Activated CD4-positive, CD25-positive, alpha-beta regulatory T cell treated with anti-CD3 and anti-CD28 coated beads, Interleukin-2, amount 50 U/mL, for 16 hours (primary cell): ENCODE data around the gene RABAC1.
"Not testable (repeated sequence)": the region's sequence is repeated elsewhere in the genome, so short reads cannot be mapped to it uniquely, and the experiment has no call there.

Source experiments
- DNase-seq: peaks from one replicate; pipeline ENCODE4 v3.0.0-alpha.2; 2020; ENCODE audit warnings: low read depth, low spot score

RABAC1 gene

GRCh38 chr19:41915776-41916414 is 43.2 kb downstream of the RABAC1 start:
- no peak for DNase-seq

- DNase-seq: no peak
Observed at GRCh38 chr19:41915021-41915775, 43.9 kb downstream of the RABAC1 start.

- not testable (repeated sequence) for DNase-seq
Observed at GRCh38 chr19:41914424-41914834, 44.7 kb downstream of the RABAC1 start.

GRCh38 chr19:41913538-41914423 is 45.3 kb downstream of the RABAC1 start:
- no peak for DNase-seq

- no peak for DNase-seq
Observed at GRCh38 chr19:41912899-41913537, 46.1 kb downstream of the RABAC1 start.

GRCh38 chr19:41911889-41912731 is 47.0 kb downstream of the RABAC1 start:
- DNase-seq: no peak

GRCh38 chr19:41910992-41911888 is 47.9 kb downstream of the RABAC1 start:
- no peak for DNase-seq

GRCh38 chr19:41910240-41910991 is 48.7 kb downstream of the RABAC1 start:
- no peak for DNase-seq

- no peak for DNase-seq
Observed at GRCh38 chr19:41909706-41910105, 49.4 kb downstream of the RABAC1 start.

- DNase-seq: no peak
Observed at GRCh38 chr19:41908724-41909464, 50.2 kb downstream of the RABAC1 start.

GRCh38 chr19:41907994-41908615 is 51.0 kb downstream of the RABAC1 start:
- DNase-seq: no peak

GRCh38 chr19:41906916-41907680 is 52.0 kb downstream of the RABAC1 start:
- DNase-seq: no peak
